GM18907 (cell line): ENCODE results near the gene PRPF40A.

Source experiments
- ATAC-seq: cut with Tn5 transposase; IDR thresholded peaks from one replicate; pipeline ENCODE4 v1.9.1; 2021; ENCODE audit warnings: mild to moderate bottlenecking, moderate library complexity; ENCODE audit not compliant: unreplicated experiment

The PRPF40A gene

DNA sequence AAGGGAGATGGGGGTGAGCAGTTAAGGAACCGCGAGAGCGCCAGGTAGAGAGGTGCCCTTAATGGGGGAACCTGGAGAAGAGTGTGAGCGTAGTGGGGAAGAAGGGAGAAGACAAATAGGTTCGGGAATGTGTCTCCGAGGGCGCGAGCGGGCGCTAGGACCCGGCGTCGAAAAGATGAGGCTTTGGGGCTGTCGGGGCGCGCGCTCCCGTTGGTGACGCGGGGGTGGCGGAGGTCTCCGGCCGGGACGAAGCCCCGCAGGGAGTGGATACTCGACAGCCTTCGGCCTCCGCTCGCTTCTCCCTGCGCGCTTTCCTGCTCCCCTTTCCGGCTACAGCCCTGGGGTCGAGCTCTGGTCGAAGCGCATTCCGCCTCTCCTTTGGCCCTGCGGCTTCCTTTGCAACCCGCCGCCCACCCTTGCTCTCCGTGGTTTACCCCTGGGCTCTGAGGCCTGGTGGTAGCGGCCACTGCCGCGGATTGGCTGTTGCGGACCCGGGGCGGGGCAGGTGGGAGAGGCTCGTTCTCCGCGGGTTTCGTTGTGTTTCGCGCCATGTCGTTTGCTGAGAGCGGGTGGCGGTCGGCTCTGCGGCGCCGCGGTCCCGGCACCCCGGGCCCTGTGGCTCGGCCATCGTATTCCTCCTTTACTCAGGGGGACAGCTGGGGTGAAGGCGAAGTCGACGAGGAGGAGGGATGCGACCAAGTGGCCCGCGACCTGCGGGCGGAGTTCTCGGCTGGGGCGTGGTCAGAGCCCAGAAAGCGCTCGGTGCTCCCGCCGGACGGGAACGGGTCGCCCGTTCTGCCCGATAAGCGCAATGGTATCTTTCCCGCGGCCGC, 1.0 kb upstream of the PRPF40A start, which contains the start of gene ARL6IP6:
Gene ARL6IP6, plus strand, starts transcription at position 545 of the 833 bp plus-strand sequence. Its CDS starts 5 bp downstream, at position 550.
- ATAC-seq: peak; percentile 79

DNA sequence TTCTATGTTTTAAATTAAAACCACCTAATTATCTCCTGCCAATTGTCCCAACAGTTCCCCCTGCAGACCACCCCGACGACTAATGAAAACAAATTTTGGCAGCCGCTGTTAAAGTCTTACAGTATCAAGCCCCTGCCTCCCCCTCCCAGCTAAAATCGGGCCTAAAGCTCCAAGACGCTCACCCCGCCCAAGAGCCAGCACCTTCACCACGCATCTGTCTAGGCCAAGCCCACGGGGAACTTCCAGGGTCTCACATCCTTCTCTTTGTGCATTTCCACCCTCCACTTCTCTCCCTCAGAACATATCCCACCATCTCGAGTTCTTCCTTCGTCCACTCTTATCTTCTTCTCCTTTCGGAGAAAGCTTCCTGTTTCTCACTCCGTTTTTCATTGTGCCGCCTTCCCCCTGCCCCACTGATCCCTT, 445 bp downstream of the PRPF40A start:
- ATAC-seq: peak; percentile 1

DNA sequence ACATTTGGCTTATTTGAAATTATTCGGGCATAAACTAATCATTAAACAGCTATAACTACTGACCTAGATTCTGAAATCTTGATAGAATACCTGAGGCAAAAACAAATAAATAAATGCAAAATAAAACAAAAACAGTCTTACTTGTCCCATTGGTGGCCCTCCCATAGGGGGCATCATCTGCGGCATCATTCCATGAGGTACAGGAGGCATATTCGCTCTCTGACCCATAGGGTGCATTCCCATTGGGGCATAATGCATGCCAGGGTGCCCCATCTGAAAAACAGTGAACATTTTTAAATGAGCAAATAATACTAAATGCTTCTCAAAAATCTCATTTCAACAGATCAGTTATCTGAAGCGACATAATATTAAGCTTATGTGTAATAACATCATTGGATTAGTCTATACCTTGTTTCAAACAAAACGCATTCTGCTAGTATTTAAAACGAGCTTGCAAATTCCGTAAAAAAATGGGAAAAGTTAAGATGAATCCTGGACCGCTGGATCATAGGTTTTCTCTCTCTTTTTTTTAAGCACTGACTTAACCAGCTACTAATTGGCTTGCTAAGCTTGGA, 1.3 kb downstream of the PRPF40A start:
- no peak for ATAC-seq

DNA sequence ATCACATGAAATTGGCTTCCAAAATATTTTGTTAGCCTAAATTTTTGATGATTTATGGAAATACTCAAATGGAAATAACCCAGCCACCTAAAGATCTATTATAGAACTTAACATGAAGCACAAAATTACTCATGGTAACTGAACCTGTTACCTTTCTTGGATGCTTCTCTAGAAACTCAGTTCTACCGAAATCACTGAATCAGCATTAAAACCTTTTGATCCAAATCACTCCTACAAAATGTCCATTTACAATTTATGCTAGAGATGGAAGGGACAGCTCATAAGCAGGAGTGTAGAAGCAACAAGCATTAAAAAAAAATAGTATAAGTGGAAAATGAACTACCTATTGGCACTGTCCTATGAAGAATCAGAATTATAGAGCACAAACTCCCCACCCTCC, 2.1 kb downstream of the PRPF40A start:
- ATAC-seq: no peak

DNA sequence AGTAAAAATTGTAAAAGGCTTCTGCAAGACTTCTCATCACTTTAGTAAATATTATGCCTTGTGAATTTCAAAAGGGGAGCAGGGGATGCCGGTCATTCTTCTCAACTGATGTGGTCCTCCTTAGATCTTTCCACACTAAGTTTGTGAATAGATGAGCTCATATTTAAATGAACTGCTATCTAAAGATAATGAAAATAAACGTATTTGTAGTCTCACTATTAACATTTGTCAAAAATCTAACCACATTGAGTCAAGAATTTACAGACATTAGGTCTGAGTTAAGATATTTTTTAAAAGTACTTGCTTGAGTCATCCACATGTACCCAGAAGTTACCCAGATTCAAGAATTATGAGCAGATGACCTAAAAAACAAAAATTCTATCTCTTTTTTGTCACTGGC, 6.5 kb downstream of the PRPF40A start:
- ATAC-seq: no peak

DNA sequence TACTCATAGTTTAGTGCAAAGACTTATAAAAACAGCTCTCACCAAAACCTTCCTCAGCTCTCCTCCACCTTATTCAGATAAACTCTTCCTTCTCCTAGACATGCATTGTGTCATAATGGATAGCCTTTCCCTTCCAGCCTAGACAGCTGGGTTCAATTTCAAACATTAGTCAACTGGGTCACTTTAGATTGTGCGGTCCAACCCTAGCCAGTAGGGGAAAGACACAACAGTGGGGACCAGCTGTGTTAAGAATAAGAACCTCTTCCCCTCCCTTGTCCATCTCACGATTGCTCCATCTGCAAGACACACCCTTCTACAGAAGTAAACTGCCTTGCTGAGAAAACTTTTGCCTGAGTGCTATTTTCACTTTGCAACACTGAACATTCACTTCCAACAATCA, 8.5 kb downstream of the PRPF40A start:
- ATAC-seq: no peak

DNA sequence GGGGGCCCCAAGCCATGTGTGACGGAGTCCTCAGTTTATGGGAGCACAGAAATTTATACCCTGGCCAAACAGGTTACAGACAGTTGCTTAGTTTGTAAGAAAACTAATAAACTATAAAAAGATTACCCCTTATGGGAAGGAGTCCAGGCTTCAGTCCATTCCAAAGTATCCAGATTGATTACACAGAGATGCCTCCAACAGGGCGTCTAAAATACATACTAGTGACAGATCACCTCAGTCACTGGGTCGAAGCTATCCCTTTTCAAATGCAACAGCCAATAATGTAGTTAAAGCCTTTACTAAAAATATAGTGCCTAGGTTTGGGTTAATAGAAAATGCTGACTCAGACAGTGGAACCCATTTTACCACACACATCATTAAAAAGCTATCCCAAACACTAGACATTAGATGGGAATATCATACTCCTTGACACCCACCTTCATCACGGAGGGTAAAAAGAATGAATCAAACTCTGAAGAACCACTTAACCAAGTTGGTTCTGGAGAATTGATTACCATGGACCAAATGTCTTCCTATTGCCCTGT, 10.7 kb downstream of the PRPF40A start:
- no peak for ATAC-seq

DNA sequence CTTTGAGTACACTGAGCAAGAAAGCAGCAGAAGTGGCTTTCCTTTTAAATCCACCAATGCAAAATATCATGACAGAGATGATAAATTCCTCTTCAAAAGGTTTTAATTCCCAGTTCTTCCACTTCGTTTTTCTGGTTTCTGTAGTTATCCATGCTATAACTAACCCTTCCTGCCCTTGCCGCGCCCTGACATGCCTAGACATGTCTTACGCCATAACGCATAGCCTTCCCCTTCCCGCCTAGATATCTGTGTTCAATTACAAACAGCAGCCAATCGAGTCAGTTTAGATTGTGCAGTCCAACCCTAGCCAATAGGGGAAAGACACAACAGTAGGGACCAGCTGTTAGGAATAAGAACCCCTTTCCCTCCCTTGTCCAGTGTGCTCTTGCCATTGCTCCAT, 16.1 kb downstream of the PRPF40A start:
- no peak for ATAC-seq

DNA sequence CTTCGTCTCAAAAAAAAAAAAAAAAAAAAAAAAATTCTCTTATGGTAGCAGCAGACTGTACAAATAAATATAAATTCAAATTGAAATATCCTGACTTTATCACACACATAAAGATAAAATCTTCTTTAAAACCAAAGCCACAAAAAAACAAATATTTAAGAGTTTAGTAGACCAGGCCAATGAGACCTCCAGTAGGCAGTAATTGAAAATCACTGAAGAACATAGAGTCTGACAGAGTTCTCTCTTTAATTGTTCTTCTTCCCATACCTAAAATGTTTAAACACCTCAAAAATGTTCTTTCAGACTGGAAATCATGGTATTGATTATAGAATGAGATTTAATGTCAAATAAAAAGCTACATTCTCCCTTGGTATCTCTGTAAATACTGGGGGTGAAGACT, 20.8 kb downstream of the PRPF40A start:
- no peak for ATAC-seq

DNA sequence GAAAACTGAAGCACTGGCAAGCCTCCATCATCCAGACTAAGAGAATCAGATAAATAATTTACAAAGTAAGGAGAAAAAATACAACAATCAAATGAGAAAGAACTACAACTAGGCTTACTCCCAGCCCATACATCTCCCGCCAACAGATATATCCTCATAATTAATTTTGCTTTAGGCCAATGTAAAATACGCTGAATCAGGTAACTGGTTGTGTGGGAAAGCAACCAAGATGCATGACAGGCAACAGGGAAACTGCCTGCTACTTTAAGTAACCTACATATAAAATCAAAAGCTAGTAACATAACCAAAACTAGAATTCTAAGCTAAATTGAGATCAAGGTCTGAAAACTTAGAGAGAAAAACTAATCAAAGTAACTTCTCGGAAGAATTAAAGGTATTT, 21.5 kb downstream of the PRPF40A start:
- no peak for ATAC-seq

DNA sequence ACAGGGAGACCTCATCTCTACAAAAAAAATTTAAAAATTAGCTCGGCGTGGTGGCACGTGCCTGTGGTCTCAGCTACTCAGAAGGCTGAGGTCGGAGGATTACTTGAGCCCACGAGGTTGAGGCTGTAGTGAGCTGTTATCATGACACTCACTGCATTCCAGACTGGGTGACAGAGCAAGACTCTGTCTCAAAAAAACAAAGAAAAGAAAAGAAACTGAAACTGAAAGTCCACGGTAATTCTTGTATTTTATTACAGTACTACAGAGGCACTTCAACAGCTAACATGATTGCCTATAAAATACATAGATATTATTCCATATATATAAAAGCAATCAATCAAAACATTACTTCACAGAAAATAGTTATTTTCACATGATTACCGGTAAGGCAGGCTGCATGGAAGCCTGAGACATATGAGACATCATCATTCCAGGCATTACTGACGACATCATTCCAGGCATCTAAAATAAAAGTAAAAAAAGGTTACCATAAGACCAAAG, 23.1 kb downstream of the PRPF40A start:
- ATAC-seq: peak; percentile 61

DNA sequence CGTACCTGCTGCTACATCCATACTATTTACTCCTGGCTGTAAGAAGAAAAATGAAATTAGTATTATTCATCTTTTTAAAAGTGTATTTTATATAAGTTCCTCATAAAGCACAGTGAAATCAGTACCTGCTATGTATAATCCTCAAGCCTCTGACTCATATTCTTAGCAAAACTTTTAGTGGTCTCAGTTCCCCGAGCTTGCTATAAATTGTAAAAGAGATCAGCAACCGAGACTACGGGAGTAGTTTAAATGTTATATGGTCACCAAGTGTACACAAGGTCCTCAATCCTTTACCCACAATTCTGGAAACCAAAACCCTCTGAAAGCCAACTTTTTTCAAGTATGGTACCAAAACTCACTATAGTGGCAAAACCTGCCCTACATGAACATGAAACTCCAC, 24.2 kb downstream of the PRPF40A start:
- ATAC-seq: peak; percentile 92

DNA sequence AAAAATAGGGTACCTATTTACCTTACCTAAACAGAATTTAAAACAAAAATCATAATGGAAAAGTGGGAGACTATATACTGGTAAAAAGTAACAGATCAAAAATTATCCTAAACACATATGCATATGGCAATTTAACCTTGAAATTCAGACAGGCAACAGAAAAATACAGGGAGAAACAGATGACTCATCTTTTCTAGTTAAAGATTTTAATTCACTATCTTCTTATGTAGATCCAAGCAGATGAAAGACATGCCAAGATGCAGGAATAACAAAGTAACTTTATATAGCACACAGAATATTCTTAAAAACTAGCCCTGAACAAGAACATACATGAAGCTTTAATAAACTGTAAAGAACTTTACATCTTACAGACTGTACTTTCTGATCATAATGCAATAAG, 30.9 kb downstream of the PRPF40A start:
- no peak for ATAC-seq

DNA sequence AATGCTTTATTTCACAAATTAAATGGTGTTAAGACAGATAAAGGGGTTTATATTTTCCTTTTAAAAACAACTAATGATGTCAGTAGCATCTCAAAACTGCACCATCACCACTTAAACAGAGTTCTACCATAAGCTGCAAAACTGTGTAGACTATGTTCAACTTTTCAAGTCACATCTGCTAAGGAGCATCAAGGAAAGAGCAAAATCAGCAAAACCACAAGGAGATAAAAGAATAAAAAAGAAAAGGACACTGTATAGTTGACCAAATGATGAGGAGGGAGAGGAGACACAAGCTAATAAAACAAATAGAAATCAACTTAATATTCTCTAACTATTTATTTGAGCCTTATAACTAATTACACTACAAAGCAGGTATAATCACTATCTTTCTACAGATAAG, 33.9 kb downstream of the PRPF40A start:
- ATAC-seq: no peak

DNA sequence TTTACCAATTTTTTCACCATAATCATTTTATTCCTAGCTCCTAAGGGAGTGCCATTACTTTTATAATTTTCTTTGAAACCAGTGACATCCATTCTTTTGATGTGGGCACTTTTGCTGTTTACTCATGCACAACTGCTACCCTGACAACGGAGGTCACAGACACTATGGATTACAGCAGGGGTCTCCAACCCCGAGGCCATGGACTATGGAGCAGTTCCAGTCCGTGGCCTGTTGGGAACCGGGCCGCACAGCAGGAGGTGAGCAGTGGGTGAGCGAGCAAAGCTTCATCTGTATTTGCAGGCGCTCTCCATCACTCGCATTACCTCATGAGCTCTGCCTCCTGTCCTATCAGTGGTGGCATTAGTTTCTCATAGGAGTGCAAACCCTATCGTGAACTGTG, 34.6 kb downstream of the PRPF40A start:
- ATAC-seq: no peak

DNA sequence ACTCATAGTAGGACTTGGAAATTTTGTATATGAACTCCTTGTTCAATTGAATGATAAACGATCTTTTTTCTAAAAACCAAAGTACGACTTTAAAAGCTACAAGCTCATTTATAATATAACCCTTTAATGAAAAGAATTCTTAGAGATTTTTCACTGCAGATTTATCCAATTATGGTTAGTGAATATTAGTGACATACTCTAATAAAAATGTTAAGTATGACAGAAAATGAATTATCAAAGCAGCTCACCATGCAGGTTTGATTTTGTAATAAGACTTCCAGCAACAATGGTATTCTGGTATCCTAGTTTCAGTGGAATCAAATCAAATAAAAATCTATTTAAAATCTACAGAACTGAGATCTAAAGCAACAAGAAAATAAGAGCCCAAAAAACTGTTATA, 38.5 kb downstream of the PRPF40A start:
- ATAC-seq: no peak

DNA sequence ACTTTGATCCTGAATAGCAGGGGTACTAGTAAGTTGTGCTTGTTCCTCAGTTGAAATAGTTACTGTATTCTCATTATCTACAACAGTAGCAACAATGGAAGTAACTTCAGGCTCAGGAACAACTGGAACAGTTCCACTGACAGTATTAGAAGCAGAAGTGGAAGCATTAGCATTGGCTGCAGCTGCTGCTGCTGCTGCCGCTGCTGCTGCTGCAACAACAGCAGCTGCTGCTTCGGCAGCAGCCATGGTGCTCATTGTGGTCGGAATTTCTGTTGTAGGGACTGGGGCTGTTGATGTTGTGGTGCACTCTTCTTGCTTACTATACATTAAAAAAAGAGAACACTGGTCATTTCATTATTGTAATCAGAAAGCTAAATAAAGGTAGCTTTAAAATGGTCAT, 40.8 kb downstream of the PRPF40A start:
- ATAC-seq: no peak

DNA sequence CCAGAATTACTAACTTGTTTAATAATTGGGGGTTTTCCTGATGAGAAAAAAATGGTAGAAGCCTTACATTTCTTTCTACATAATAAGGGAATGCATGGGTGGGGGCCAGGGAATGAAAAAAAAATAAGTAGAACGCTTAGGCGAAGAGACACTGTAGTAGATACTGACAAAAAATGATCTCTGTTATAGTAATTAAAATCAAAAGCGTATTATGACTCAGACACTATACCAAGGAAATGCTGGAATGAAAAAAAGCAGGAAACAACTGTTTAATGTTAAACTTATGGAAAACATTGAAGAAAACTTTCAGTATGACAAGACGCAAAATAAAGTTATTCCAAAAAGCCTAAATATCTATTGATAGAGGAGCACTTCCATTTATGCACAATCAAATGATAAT, 42.9 kb downstream of the PRPF40A start:
- ATAC-seq: no peak

DNA sequence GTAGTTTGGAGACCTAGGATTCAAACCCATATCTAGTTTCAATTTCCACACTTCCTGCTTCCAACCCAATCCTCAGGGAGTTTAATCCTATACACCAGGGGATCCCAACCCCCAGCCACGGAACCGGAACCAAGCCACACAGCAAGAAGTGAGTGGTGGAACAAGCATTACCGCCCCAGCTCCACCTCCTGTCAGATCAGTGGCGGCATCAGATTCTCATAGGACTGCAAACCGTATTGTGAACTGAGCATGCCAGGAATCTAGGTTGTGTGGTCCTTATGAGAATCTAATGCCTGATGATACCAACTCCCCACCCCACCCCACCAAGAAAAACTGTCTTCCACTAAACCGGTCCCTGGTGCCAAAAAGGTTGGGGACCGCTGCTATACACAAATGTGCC, 52.5 kb downstream of the PRPF40A start:
- ATAC-seq: no peak

DNA sequence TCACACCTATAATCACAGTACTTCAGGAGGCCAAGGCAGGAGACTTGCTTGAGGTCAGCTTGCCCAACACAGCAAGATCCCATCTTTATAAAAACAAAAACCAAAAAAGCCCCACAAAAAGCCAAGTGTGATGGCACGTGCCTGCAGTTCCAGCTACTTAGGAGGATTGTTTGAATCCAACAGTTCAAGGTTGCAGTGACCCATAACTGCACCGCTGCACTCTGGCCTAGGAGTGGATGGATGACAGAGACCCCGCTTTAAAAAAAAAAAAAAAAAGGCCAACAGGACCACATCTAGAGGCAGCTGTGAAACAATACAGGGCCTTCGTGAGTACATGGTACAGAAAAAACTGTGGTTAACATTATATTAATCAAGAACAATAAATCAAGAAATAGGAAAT, 56.2 kb downstream of the PRPF40A start:
- no peak for ATAC-seq

DNA sequence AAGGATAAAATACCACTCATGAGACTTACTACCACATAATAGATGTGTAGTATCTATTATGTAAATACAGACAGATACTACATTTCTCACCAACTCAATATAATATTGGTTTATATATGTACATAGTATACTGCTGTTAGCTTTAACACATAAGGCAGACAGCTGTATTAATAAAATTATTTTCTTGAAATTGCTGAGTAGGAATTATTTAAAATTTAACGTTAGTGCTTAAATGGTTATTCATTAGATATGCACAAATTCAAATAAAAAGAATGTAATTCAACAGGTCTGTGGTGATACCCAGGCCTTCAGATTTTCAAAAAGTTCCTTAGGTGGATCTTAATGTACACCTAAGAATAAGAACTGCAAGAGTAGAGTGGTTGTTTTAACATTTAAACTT, 59.0 kb downstream of the PRPF40A start:
- ATAC-seq: no peak

DNA sequence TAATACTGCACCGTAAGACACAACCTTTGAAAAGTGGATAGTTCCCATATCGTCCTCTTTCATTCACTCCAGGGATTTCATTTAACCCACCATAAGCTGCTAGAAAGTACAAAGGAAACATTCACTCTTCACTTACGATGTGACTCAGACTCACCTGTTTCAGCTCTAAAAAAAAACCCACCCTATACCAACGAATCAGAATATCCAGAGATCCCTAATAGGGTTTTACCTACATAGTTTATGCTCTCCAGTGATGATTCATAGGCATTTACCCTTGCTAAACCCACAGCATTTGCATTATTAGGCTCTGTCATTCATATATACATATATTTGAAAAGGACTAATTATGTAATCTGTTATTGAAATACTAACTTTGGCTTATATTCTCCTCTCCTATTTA, 60.2 kb downstream of the PRPF40A start:
- peak; percentile 75 for ATAC-seq
